ENCODE results near the gene MRAP. TPM values are rescaled to one million over a fixed set of nuclear protein-coding genes. Genes with fewer than 3 reads are reported as not detected.

Gene MRAP
- total and polyA plus RNA-seq, 2 donors = 0.09 TPM; not detected in 1

DNA sequence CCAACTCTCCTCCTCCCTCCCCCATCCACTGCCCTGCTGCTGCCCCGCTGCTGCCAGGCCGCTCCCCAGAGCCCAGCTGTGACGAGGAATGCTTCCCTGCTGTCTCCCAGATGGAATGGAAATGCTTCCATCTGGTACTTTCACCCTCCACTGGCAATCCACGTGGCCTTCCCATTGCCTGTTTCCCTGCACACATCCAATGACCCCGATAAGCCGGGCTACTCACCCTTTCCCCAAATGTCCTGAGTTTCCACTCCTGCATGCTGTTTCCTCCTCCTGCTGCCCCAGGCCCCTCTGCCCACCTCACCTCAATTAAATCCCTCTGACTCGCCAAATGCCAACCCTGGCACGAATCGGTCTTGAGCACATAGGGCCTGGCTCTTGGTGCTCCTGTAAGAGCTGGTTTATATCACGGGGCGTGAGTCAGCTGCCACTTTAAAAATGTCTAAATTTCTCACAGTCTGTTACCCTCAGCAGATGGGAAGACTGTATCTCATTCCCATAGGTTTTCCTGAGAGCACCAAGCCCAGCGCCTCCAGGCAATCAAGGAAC is 36.4 kb downstream of the MRAP start:
- 97% methylated on average over 12 of the region's 12 CpGs for WGBS
- Histone ChIP-seq H3K27me3 (ENCODE audit: control insufficient read depth in 2 of 2, insufficient read depth in 1 of 2, low read length in 1 of 2) (no peaks in the 10 kb centered on the region), H3K27ac (ENCODE audit: low read depth in 1 of 2, low read length in 1 of 2) (no peak overlapping the region), H3K4me3 (ENCODE audit: low read length in 2 of 2) (no peak overlapping the region), H3K36me3 (ENCODE audit: control insufficient read depth in 2 of 2, insufficient read depth in 2 of 2, low read length in 1 of 2) (peaks cover 54 to 64% of the 10 kb centered on the region in 2 donors), H3K9me3 (ENCODE audit: control insufficient read depth in 2 of 2, insufficient read depth in 1 of 2, low read length in 1 of 2) (no peaks in the 10 kb centered on the region), H3K4me1 (ENCODE audit: control insufficient read depth in 2 of 2, insufficient read depth in 2 of 2, low read length in 2 of 2) (no peaks in the 10 kb centered on the region)
- DNase-seq (ENCODE audit: low read depth in 6 of 9, low spot score in 9 of 9) = no peak

DNA sequence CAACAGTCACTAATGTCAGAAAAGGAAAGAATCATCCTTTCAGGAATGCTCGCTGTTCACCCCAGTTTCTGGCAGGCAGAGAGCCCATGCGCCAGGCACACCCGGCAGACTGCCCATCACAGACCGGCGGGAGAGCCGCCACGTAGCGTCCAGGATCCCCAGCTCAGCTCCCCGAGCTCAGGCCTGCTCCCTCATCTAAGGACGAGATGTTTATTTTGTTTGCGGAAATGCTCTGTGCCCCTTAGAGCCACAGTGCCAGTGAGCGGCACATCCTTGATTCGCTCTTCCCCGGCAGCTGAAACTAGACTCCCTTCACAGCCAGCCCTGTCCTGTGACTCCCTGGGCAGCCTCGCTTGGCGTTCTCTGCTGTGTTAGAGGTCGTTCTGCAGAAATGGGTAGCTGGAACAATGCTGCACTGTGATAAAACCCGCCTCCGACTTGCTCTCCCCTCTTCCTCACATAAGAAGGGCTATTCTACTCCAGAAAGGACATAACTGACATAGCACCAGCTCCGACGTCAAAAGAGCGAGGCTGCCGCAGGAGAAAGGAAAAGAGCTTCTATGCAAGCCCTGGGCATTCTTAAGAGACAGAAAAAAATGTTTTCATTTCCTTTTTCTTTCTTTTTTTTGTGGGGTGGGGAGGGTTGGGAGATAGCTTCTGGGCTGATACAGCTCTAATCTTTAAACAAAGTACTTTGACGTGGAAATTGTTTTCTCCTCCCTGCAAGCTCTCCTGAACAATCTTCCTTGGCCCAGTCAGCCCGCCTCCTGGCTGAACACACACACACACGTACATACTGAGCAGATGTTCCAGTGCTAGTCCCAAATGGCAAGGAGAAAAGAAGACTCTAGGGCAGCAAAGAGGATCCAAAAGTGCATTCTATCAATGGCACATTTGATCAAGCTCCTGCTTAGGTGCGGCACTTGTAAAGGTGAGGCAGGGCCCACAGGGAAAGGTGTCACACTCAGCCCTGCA is 37.2 kb downstream of the MRAP start:
- no peak for DNase-seq (ENCODE audit: low read depth in 6 of 9, low spot score in 9 of 9)
- Histone ChIP-seq H3K9me3 (ENCODE audit: control insufficient read depth in 2 of 2, insufficient read depth in 1 of 2, low read length in 1 of 2) (no peaks in the 10 kb centered on the region), H3K27me3 (ENCODE audit: control insufficient read depth in 2 of 2, insufficient read depth in 1 of 2, low read length in 1 of 2) (no peaks in the 10 kb centered on the region), H3K36me3 (ENCODE audit: control insufficient read depth in 2 of 2, insufficient read depth in 2 of 2, low read length in 1 of 2) (peaks cover 54 to 66% of the 10 kb centered on the region in 2 donors), H3K4me1 (ENCODE audit: control insufficient read depth in 2 of 2, insufficient read depth in 2 of 2, low read length in 2 of 2) (no peaks in the 10 kb centered on the region), H3K4me3 (ENCODE audit: low read length in 2 of 2) (no peak overlapping the region), H3K27ac (ENCODE audit: low read depth in 1 of 2, low read length in 1 of 2) (no peak overlapping the region)
- WGBS = 93% methylated on average over 27 of the region's 27 CpGs

DNA sequence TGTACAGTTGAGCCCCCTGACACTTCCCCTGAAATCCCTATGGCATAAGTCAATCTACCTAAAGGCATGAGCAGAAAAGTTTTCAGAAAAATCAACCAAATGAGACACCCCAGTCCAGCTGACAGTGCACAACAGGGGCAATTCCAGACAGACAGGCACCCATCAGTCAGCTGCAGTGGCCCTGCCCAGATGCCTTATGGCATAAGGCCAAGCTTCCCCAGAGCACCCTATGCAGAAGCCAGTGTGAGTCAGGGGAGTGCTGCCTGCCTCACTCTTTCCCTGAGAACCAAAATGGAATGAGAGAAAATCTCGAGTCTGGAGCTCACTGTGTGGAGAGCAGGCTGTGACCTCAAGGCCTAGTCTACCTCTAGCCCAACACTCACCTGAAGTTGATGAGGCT is 38.1 kb downstream of the MRAP start:
- H3K36me3 ChIP-seq (ENCODE audit: control insufficient read depth in 2 of 2, insufficient read depth in 2 of 2, low read length in 1 of 2) = peaks cover 52 to 58% of the 10 kb centered on the region in 2 donors
- no peaks in the 10 kb centered on the region for H3K9me3 ChIP-seq (ENCODE audit: control insufficient read depth in 2 of 2, insufficient read depth in 1 of 2, low read length in 1 of 2)
- H3K27me3 ChIP-seq (ENCODE audit: control insufficient read depth in 2 of 2, insufficient read depth in 1 of 2, low read length in 1 of 2) = no peaks in the 10 kb centered on the region
- H3K4me1 ChIP-seq (ENCODE audit: control insufficient read depth in 2 of 2, insufficient read depth in 2 of 2, low read length in 2 of 2) = no peaks in the 10 kb centered on the region
- no peak overlapping the region for H3K4me3 ChIP-seq (ENCODE audit: low read length in 2 of 2)
- 89% methylated on average over 1 of the region's 1 CpG for WGBS
- H3K27ac ChIP-seq (ENCODE audit: low read depth in 1 of 2, low read length in 1 of 2) = no peak overlapping the region
- no peak for DNase-seq (ENCODE audit: low read depth in 6 of 9, low spot score in 9 of 9)

DNA sequence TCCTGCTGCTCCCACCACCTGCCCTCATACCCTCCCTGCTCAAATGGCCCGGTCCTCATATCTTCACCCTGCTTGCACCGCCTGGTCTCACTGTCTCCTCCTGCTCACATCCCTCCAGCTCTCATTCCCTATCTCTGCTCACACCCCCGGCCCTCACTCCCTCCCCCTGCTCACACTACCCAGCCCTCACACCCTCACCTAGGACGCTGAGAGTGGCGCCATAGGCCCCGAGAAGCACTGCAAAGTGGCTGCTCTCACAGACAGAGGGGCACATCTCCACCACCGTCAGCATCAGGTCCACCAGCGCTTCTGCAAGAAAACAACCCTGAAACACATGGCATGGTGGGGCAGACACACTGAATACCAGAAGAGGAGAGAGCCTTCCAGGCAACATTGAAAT is 38.6 kb downstream of the MRAP start:
- WGBS = 98% methylated on average over 8 of the region's 8 CpGs
- Histone ChIP-seq H3K4me3 (ENCODE audit: low read length in 2 of 2) (no peak overlapping the region), H3K4me1 (ENCODE audit: control insufficient read depth in 2 of 2, insufficient read depth in 2 of 2, low read length in 2 of 2) (no peaks in the 10 kb centered on the region), H3K27ac (ENCODE audit: low read depth in 1 of 2, low read length in 1 of 2) (no peak overlapping the region), H3K27me3 (ENCODE audit: control insufficient read depth in 2 of 2, insufficient read depth in 1 of 2, low read length in 1 of 2) (no peaks in the 10 kb centered on the region), H3K36me3 (ENCODE audit: control insufficient read depth in 2 of 2, insufficient read depth in 2 of 2, low read length in 1 of 2) (peaks cover 49 to 57% of the 10 kb centered on the region in 2 donors), H3K9me3 (ENCODE audit: control insufficient read depth in 2 of 2, insufficient read depth in 1 of 2, low read length in 1 of 2) (no peaks in the 10 kb centered on the region)
- no peak for DNase-seq (ENCODE audit: low read depth in 6 of 9, low spot score in 9 of 9)

DNA sequence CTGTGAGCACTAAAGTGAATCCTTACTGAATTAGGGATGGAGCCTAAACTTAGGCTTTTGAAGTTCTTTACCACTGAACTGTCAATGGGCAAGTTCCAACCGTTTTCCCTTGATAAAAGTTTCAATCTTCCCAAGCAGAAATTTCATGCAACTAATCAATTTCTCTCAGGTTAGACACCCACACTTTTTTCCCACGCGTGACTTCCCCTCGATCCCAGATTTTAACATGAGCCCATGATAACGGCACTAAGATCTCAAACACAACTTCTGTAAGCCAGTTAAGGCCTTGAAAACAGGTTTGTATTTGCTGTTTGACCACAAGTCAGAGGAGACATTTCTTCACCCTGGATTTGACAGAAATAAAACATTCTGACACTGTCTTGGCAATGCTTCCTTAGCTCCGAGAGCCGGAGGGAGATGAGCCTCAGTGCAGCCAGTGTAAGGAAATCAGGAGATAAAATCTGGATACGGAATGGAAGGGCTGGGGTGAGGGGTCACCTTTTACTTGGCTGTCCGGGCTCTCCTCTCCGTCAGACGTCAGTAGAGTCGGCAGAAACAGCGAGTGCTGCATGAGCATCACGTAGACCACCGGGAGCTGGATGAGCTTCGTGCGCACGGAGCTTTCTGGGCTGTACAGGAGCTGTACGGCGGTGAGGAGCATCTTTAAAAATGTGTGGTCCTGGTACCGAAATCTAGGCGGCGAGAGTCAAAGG is 39.7 kb downstream of the MRAP start:
- no peak for DNase-seq (ENCODE audit: low read depth in 6 of 9, low spot score in 9 of 9)
- H3K27me3 ChIP-seq (ENCODE audit: control insufficient read depth in 2 of 2, insufficient read depth in 1 of 2, low read length in 1 of 2) = no peaks in the 10 kb centered on the region
- H3K36me3 ChIP-seq (ENCODE audit: control insufficient read depth in 2 of 2, insufficient read depth in 2 of 2, low read length in 1 of 2) = peaks cover 48 to 58% of the 10 kb centered on the region in 2 donors
- H3K27ac ChIP-seq (ENCODE audit: low read depth in 1 of 2, low read length in 1 of 2) = no peak overlapping the region
- H3K4me1 ChIP-seq (ENCODE audit: control insufficient read depth in 2 of 2, insufficient read depth in 2 of 2, low read length in 2 of 2) = no peaks in the 10 kb centered on the region
- no peak overlapping the region for H3K4me3 ChIP-seq (ENCODE audit: low read length in 2 of 2)
- no peaks in the 10 kb centered on the region for H3K9me3 ChIP-seq (ENCODE audit: control insufficient read depth in 2 of 2, insufficient read depth in 1 of 2, low read length in 1 of 2)
- 98% methylated on average over 23 of the region's 23 CpGs for WGBS

DNA sequence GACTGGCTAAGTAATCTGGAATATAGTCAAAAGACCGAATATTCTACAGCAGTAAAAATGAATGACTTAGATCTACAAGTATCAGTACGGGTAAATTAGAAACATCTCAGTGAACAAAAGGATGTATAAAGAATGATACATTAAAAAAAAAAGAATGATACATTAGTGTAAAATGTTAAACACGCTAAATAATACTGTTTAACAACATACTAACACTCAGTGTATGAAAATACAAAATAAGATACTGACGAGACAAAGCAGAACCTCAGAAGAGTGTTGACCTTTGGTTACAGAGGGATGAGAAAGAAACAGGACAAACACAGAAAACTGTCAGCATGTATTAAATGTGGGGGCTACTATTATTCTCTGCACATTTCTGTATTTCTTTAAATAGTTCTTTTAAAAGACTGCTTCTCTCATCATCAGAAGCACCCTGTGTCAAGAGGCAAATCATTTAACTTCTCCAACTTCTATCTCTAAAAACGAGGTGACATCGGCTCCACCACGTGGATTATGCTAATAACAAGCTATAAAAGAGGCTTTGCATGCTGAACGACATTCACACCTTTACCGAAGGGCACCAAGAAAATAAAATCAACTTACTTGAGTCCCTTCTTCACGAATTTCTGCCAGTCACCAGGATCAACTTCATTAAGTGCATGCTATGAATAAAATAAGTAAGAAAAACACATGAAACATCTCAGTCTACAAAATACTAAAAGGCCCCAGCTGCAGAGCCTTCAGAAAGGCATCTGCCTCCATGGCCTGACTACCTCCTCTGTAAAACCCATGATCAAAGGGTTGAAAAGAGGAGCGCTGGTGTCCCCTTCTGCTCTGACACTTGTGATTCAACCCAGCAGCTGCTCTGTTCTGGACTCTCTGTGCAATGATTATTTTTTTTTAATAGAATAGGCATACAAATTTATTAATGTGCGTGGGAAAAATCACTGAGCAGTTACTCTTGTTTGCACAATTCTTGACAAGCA is 42.5 kb downstream of the MRAP start:
- no peak overlapping the region for H3K4me3 ChIP-seq (ENCODE audit: low read length in 2 of 2)
- H3K4me1 ChIP-seq (ENCODE audit: control insufficient read depth in 2 of 2, insufficient read depth in 2 of 2, low read length in 2 of 2) = no peaks in the 10 kb centered on the region
- H3K27ac ChIP-seq (ENCODE audit: low read depth in 1 of 2, low read length in 1 of 2) = no peak overlapping the region
- 95% methylated on average over 12 of the region's 12 CpGs for WGBS
- DNase-seq (ENCODE audit: low read depth in 6 of 9, low spot score in 9 of 9) = no peak
- H3K36me3 ChIP-seq (ENCODE audit: control insufficient read depth in 2 of 2, insufficient read depth in 2 of 2, low read length in 1 of 2) = peaks cover 61 to 63% of the 10 kb centered on the region in 2 donors
- H3K27me3 ChIP-seq (ENCODE audit: control insufficient read depth in 2 of 2, insufficient read depth in 1 of 2, low read length in 1 of 2) = no peaks in the 10 kb centered on the region
- H3K9me3 ChIP-seq (ENCODE audit: control insufficient read depth in 2 of 2, insufficient read depth in 1 of 2, low read length in 1 of 2) = peaks cover 5 to 12% of the 10 kb centered on the region in 2 donors

DNA sequence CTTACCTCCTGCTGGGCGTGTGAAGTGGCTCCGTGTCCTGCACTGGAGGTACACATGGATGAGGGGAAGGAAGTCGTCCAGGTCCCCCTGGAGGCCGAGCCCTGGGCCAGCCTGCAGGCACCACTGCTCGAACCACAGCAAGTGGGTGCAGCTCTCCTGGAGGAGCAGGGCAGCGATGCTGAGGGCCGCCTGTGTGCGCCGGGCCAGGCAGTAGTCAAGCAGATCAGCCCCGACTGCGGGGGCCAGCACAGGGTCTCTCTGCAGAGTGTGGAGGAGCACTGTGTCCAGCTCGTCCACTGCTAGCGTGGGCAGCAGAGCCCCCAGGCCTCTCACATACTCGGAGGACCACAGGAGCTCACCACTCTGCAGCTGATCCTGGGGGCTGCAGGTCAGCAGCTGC is 48.3 kb downstream of the MRAP start:
- WGBS = 97% methylated on average over 14 of the region's 14 CpGs
- Histone ChIP-seq H3K9me3 (ENCODE audit: control insufficient read depth in 2 of 2, insufficient read depth in 1 of 2, low read length in 1 of 2) (peaks cover 5 to 12% of the 10 kb centered on the region in 2 donors), H3K27ac (ENCODE audit: low read depth in 1 of 2, low read length in 1 of 2) (no peak overlapping the region), H3K4me1 (ENCODE audit: control insufficient read depth in 2 of 2, insufficient read depth in 2 of 2, low read length in 2 of 2) (no peaks in the 10 kb centered on the region), H3K4me3 (ENCODE audit: low read length in 2 of 2) (no peak overlapping the region), H3K27me3 (ENCODE audit: control insufficient read depth in 2 of 2, insufficient read depth in 1 of 2, low read length in 1 of 2) (no peaks in the 10 kb centered on the region), H3K36me3 (ENCODE audit: control insufficient read depth in 2 of 2, insufficient read depth in 2 of 2, low read length in 1 of 2) (peaks cover 76 to 82% of the 10 kb centered on the region in 2 donors)
- DNase-seq (ENCODE audit: low read depth in 6 of 9, low spot score in 9 of 9) = no peak

DNA sequence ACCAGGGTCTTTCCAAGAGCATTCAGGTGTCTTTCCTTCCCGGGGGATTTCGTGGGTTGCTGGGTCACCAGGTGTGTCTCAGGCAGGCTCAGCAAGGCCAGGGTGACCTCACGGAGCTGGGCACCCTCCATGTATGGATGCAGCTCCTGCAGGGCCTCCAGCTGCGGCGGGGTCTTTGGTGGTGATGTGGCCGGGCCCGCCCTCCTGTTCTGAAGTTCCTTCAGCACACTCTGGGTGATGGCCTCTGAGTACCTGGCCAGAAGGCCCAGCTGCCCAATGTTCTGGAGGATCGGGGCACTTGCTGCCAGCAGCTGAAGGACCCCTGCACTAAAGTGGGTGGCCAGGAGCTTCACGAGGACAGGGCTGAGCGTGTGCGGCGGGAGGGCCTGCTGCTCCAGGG is 48.7 kb downstream of the MRAP start:
- Histone ChIP-seq H3K27me3 (ENCODE audit: control insufficient read depth in 2 of 2, insufficient read depth in 1 of 2, low read length in 1 of 2) (no peaks in the 10 kb centered on the region), H3K4me1 (ENCODE audit: control insufficient read depth in 2 of 2, insufficient read depth in 2 of 2, low read length in 2 of 2) (no peaks in the 10 kb centered on the region), H3K27ac (ENCODE audit: low read depth in 1 of 2, low read length in 1 of 2) (no peak overlapping the region), H3K9me3 (ENCODE audit: control insufficient read depth in 2 of 2, insufficient read depth in 1 of 2, low read length in 1 of 2) (peaks cover 5 to 12% of the 10 kb centered on the region in 2 donors), H3K4me3 (ENCODE audit: low read length in 2 of 2) (no peak overlapping the region), H3K36me3 (ENCODE audit: control insufficient read depth in 2 of 2, insufficient read depth in 2 of 2, low read length in 1 of 2) (peaks cover 79 to 86% of the 10 kb centered on the region in 2 donors)
- 98% methylated on average over 12 of the region's 12 CpGs for WGBS
- no peak for DNase-seq (ENCODE audit: low read depth in 6 of 9, low spot score in 9 of 9)

All from thymus (tissue), 11 donors.